ENCODE results near the gene STIP1.

DNA sequence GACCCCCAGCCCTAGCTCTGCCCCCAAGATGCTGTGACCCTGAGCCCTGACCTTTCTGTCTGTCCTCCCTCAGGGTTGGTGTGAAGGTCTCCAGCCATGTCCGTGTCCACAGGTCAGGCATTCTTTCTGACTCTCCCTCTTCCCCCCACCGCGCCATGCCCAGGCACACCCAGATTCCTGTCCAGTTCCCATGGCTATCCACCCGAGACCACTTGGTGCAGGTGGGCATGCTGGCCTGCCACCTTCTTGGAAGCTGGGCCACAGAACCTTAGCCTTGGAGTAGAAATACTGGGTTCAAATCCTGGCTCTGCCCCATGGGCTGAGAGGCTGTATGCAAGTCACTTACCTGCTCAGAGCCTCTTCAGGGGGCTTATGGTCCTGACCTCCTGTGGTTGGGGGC is 63.1 kb downstream of the STIP1 start:
- TF ChIP-seq, protein P1, sequence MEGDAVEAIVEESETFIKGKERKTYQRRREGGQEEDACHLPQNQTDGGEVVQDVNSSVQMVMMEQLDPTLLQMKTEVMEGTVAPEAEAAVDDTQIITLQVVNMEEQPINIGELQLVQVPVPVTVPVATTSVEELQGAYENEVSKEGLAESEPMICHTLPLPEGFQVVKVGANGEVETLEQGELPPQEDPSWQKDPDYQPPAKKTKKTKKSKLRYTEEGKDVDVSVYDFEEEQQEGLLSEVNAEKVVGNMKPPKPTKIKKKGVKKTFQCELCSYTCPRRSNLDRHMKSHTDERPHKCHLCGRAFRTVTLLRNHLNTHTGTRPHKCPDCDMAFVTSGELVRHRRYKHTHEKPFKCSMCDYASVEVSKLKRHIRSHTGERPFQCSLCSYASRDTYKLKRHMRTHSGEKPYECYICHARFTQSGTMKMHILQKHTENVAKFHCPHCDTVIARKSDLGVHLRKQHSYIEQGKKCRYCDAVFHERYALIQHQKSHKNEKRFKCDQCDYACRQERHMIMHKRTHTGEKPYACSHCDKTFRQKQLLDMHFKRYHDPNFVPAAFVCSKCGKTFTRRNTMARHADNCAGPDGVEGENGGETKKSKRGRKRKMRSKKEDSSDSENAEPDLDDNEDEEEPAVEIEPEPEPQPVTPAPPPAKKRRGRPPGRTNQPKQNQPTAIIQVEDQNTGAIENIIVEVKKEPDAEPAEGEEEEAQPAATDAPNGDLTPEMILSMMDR (IDR thresholded peaks at IDR 0.05): no peak
- no peak for TF ChIP-seq EZH2 (IDR thresholded peaks at IDR 0.05; ENCODE audit: borderline replicate concordance, insufficient read depth, low read depth, low read length, poor library complexity, severe bottlenecking)
